Keratinocyte (primary cell): ENCODE measurements around the gene DCTN1.

ENCODE experiments used
- EZH2 ChIP-seq: IDR thresholded peaks from one replicate; pipeline ENCODE4 v1.6.1; 2012; ENCODE audit warnings: inconsistent platforms, mild to moderate bottlenecking, low read length, moderate library complexity
- TF ChIP-seq, protein P1 (sequence below), 3 experiments: IDR thresholded peaks in 1 of 3; conservative IDR thresholded peaks in 1 of 3; optimal IDR thresholded peaks in 1 of 3; 2 replicates in 2 of 3; 3 replicates in 1 of 3; pipeline versions ENCODE3 to v1.5.1; 2011; ENCODE audit warnings: low read length in 3 of 3, mild to moderate bottlenecking in 3 of 3, moderate library complexity in 2 of 3, control low read depth in 1 of 3, inconsistent platforms in 1 of 3; ENCODE audit not compliant: insufficient read depth in 2 of 3; ENCODE audit errors: extremely low read depth in 1 of 3

DNA sequence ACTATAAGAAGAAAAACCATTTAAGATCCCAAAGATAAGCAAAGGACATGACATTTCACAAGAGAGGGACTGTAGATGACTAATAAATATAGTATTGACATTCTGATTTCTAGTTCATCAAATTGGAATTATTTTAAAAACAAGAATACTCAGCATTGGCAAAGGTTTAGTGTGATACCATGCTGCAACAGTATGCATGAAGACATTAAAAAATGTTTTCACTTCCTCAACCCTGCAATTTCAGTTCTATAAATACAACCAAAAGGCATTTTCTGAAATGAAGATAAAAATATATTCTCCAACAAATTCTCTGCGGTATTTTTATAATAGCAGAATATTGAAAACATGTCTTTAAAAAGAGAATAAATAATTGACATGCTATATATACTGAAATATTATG lies 39.2 kb upstream of the DCTN1 start:
- TF ChIP-seq, protein P1, sequence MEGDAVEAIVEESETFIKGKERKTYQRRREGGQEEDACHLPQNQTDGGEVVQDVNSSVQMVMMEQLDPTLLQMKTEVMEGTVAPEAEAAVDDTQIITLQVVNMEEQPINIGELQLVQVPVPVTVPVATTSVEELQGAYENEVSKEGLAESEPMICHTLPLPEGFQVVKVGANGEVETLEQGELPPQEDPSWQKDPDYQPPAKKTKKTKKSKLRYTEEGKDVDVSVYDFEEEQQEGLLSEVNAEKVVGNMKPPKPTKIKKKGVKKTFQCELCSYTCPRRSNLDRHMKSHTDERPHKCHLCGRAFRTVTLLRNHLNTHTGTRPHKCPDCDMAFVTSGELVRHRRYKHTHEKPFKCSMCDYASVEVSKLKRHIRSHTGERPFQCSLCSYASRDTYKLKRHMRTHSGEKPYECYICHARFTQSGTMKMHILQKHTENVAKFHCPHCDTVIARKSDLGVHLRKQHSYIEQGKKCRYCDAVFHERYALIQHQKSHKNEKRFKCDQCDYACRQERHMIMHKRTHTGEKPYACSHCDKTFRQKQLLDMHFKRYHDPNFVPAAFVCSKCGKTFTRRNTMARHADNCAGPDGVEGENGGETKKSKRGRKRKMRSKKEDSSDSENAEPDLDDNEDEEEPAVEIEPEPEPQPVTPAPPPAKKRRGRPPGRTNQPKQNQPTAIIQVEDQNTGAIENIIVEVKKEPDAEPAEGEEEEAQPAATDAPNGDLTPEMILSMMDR (optimal IDR thresholded peaks at IDR 0.05 in 1 of 3, IDR thresholded peaks at IDR 0.05 in 1 of 3, conservative IDR thresholded peaks at IDR 0.05 in 1 of 3; ENCODE audit: extremely low read depth in 1 of 3, insufficient read depth in 2 of 3, low read length in 3 of 3) = no peak
- TF ChIP-seq EZH2 = no peak
